CD4-positive, alpha-beta T cell treated with Interleukin-6 at 100 ng/mL for 8 hours (primary cell): ENCODE data around the gene CHST11.
A peak's percentile ranks its signal among the peaks of the same experiment; 100 is the strongest.

Experiments
- DNase-seq: peaks from one replicate; pipeline ENCODE4 v3.0.0-alpha.2; 2020; ENCODE audit warnings: mixed read lengths, low spot score

CHST11 gene

DNA sequence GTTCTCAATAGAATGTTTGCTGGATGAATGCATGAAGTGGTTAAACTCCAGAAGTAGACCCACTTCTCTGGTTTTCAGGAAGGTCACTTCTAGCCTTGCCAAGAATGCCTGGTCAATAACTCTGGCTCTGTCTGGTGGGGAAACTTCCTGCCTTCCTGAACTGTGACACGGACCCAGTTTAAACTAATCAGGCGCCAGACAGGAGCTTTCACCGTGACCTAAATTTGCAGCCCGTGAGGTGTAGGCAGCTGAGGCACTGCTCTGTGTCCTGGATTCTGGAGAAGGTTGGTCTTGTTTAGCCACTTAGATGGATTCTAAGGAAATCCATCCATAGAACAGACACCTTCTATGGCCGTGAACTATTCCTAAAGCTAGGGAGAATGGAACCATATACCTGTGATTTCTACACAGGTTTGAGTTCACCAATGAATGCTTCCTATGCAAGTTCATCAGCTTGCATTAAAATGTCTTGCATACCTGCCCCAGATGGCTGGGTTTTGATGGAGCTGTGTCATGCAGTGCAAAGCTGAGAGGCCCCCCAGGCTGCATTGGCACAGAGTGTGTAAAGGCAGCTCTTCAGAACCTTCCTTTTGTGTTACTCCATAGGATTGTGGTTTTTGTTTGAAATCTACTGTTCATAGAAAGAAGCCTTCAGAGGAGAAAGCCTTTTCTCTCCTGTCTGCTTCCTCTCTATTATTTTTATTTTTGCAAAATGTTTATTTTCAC is 4.4 kb downstream of the CHST11 start:
- no peak for DNase-seq

DNA sequence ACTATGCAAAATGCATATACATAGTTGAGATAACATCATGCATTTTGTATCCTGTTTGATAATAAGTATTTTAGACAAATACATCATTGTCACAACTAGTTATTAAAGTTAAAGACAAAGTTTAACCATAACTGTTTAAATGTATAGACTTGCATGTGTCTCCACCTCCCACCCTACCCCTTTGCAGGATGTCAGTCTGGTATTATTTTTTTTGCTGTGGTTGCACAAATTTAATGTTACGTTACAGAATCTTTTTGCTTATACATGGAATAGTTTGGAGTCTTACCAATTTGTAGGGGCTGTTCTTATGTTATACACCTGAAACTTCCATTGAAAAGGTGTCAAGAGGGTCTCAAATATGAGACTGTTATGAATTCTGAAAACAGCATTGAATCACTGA is 5.6 kb downstream of the CHST11 start:
- no peak for DNase-seq

DNA sequence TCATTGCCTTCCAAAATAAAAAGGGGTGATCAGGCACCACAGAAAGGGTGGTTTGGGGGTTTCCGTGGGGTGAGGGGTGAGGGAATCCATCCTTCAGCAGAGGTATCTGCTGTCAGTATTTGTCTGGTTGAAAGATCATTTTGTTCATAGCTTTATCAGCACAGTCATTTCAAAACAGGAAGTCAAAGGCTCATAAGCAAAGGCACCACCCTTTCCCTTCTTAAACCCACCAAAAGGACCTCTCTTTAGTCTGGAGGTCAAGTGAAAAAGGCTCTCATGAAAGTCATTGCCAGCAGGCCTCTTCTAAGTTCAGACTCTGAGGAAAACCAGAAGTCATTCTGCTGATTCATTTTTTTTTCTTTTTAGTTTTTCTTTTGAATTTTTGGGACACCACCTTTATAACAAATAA is 6.2 kb downstream of the CHST11 start:
- DNase-seq = peak; percentile 62

DNA sequence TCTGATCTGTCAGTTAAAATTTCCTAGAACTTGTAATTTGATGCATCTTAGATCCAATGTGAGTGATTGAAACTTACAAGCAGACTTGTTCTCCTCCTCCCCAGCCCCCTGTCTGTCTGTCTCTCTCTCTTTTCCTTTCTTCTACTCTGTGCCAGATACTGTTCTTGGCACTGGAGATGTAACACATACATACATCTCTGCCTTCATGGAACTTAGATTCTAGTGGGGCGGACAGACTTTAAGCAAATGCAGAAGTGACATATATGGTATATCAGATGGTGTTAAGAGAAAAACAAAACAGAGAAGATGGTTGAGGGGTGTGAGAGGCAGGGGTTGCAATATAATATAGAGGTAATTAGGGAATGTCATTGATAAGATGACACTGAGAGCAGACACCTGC is 6.6 kb downstream of the CHST11 start:
- no peak for DNase-seq

DNA sequence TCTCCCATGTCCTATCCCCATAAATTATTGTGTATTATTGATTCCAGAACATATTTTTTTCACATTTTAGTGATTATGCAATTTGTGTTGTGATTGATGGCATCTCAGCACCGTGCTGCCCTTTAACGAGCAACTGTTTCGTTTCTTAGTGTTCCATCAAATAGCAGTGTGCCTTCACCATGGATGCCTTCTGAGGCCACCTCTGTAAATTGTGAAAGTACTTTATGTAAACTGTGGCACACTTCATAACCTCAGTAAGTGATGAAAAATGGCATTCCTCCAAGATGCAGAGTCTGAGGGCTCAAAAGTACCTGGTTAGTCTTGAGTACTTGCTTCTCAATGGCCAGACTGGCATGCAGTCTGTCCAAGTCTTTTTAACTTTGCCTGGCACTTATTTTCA is 8.2 kb downstream of the CHST11 start:
- no peak for DNase-seq

DNA sequence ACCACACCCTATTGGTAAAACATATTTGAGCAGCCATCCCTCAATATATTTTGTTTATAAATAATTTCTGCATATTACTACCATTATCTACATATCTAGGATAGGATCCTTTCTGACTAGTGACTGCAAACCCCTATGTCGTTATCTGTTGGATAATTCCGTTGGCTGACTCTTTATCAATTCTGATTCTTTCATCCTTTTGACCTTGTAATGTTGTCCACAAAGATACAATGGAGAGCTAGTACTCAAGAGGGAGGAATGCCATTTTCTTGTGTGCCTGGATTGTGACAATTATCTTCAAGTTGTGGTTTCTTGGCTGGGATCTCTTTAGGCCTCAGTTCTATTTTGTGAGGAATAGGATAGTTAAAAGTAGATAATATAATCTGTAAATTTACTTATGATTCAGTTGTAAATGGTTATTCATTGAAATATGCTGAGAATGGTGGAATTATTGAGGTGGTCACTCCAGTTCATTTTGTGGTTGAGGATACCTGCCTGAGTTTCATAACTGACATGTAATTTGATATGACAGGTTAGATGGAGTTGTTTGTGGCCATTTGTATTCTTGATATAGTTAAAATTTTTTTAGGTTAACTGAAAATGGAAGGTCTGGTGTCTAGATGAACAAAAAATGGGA is 10.1 kb downstream of the CHST11 start:
- no peak for DNase-seq

DNA sequence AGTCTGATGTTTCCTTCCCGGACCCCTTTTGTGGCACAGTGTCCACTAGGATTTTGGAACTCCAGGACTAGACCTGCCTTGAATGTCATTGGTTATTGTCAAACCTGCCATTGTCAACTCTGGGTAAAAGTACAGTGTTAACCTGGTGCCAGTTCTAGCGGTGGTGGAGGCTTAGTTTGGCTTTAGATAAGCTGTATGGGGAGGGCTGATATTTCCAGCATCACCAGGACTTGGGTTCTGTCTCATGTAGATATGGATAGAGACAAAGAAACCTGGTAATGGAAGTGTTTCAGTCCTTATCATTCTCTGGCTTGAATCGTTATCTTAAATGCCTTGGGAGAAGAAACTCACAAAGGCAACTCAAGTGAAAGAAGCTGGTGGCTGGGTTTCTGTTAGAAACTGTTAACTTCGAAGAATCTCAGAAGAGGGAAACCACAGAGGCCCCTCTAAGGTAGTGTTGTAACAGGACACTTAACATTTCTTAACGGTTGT is 10.6 kb downstream of the CHST11 start:
- DNase-seq = no peak

DNA sequence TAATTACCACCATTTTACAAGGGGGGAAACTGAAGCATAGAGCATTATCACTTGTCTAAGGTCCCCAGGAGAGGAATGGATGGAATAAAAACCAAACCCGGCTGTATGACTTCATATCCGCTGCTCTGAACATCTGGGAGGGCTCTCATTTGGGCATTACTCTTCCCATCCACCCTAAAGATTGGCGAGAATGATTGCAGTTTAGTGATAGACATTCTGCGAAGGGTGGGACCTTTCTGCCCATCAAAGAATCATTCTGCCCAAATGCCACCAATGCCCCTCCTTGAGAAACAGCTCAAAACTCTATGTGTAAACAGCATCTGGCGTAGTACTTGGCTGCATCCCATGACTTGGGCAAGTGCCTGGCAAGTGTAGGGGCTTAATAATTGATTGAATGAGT is 11.6 kb downstream of the CHST11 start:
- DNase-seq = no peak

DNA sequence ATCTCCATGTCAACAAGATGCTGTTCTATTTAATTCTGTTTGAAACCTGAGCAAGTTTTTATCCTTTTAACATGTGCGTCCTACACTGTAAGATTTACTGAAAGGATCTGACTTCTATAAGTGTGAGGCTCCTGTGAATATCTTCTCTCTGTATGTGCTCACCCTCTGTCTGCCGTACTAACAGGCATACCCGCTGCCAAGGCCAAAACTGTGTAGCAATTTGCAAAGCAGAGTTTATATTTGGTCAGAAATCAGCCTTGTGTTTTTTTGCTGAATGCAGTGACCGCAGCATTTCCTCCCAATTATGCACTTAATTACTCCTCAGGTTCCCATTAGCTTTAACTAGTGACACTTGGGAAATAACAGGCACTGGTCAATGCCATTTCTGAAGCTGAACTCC is 12.3 kb downstream of the CHST11 start:
- DNase-seq = no peak

DNA sequence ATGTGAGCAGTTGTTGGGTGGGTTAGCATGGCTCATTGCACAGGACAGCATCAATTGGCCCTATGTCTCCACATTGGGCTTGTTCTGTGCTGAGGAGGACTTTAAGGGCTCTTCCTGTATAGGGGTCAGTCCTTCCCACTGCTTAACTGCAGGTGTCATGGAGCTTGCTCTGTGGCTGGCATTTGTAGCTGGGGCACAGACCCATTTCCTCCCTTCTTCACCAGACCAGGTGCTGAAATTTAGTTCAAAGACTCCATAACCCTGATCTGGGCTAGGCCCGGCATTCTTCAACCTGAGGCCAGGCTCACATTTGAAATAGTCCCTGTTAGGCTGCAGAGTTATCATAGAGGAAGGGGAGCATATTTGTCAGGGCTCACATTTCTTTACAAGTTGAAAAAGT is 12.8 kb downstream of the CHST11 start:
- DNase-seq = no peak

DNA sequence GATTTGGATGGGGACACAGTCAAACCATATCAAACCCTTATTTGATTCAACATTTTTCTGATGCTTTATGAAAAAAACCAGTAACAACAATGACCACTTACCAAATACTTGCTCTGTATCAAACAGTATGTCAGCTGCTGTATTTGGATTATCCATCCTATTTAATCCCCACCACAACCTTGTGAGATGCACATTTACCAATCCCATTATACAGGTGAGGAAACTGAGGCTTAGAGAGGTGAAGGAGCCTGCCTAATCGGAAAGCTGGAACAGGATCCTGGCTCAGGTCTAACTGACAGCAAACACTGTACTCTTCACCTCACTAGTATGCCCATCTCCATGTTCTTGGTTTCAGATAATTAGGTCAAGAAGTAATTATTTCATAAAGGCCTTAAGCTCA is 13.8 kb downstream of the CHST11 start:
- no peak for DNase-seq

DNA sequence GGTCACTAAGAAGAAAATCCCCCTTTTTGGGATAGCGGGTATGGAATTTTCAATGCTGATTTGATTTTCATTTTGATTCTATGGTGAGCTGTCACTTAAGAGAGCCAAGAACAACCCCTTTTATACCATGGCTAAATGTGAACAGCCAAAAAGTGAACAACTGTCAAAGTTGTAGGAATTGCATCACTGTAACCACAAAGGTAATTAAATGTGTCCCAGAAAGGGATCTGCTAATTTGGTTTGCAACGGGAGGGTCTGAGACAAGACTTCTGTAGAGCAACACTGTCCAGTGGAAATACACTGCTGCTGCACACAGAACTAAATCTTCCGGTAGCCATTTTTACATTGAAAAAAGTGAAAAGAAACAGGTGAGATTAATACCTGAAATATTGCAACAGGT is 14.6 kb downstream of the CHST11 start:
- DNase-seq = no peak

DNA sequence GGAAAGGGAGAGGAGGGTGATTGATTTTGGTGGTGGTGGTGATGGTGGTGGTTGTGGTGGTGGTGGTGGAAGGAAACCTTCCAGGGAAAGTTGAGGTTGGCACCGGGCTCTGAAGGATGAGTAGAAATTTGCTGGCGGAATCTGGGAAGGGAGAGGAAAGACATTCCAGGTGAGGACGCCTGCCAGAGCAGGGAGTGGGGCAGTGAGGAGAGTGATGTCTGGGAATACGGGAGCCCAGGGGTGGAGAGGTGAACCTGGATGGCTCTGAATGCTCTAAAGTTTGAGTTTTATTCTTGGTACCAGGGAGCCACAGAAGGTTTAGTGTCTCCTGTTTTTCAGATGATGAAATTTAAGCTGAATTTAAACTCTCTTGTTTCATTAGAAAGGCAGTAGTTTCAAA is 16.0 kb downstream of the CHST11 start:
- no peak for DNase-seq

DNA sequence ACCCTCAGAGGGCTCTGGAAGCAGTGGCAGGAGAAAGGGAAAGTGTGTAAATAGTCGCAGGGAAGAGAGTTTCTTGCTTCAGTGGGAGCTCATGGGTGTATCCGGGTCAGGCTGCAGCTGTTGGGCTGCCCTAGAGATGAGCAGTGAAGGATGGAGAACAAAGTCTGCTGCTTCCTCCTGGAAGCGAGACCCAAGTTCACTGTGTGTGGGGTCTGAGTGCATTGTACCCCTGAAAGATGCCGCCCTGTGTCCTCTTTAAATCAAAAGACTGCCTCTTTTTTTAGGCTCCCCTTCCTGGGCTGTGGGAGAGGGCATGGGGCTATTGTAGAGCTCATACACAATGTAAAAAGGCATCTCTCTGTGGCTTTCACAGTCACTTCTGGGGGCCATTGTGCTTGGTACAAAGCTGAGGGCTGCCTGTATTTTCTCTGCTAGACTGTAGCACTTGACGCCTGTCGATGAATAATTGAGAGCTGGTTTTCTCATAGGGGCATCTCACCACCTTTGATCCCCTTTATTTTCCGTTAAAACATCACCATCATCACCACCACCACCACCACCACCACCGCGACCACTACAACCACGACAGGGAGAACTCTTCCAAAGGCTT is 16.7 kb downstream of the CHST11 start:
- no peak for DNase-seq

DNA sequence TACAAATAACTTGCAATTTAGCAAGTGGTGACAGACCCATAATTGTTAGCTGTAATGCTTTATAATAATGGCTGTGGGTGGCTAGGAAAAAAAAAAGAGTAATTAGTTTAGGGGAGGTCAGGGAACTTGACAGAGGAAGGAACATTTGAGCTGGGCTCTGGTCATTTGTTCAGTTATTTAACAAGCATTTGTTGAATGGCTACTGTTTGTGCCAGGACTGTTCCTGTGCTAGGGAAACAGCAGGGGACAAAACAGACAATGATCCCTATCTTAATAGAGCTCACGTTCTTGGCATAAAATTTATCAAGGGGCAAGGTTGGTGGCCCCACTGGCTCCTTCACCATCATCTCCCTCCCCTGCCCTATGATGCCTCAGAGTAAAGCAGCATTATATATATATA is 18.5 kb downstream of the CHST11 start:
- DNase-seq = no peak

DNA sequence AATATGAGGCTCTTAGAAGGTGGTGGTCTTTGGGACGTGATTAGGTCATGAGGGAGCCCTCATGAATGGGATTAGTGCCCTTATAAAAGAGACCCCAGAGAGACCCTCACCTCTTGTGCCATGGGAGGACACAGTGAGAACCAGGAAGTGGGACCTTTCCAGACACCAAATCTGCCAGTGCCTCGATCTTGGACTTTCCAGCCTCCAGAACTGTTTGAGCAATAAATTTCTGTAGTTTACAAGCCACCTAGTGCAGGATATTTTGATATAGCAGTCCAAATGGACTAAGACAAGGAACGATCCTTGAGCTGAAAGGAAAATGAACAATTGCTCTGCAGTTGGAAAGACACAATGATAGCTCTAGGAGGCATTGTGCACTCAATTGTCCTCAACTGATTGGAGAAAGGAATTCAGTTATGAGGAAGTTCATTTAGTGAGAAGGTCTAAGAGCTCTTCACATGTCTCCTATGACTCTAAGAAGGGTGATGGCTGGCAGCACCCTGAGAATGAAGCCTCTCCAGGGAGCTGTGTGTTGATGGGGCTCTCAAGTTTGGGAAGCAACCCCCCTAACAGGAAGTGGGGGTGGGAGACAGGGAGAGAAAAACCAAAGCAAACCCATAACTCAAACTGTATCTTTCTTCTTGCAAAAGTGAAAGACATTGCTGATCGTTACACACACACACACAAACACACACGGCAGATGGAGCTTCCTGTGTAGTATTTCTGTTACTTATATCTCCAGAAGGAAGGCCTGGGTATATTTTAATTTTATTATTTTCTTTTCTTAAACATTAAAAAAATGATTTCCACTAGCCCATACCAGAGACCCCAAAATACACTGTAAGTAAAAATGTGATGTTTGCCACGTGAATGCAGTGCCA is 21.0 kb downstream of the CHST11 start:
- DNase-seq = no peak

DNA sequence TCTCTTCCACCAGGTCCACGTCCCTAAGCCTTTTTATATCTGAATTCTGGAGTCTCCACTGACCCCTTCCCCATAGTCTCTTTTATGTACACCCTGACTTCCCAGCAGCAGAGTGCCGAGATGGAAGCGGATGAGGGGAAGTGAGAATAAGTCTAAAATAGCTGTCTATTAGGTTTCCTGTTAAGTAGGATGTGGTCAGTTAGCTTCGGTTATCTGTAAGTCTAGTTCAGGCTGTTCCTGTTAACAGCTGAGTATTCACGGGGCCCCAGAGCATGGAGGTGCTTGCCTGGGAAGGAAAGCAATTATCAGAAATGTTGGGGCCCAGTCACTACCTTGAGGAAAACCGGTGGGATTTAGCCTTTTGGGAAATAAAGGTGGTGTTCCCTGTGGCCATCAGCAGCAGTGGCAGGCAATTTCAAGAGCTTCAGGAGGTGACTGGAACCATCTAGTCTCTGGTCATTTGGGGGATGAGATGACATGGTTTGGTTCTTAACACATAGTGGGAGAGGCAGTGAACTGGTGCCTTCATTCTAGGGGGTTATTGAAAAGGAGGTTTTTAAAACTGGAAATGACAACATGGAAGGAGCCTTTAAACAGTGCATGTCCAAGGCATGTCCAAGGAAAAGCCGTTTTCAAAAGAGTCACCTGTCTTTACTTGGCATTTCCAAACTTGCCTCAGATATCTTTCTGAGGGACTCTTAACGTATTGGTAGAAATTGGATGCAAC is 21.8 kb downstream of the CHST11 start:
- DNase-seq = peak; percentile 57

DNA sequence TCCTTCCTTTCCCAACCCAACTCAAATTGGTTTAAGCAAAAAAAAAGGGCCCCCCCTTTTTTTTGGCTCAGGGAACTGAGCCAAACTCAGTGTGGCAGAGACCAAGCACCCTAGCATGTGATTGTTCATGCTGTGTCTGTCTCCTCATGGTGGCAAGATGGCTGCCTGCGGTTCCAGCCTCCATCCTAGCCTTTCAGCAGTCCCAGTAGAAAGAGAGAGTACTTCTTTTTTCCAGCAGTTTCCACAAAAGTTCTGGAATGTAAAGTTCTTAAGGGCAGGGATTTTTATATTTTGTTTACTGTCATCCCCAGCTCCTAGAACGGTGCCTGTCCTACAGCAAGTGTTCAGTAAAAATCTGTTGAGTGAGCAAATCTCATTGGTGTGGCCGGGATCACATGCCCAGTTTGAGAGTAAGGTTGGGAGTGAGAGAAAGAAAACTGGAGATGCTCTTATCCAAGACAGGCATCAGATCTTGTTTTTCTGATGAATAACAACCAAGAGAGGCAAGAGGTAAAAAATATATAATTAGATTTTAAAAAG is 22.4 kb downstream of the CHST11 start:
- no peak for DNase-seq

DNA sequence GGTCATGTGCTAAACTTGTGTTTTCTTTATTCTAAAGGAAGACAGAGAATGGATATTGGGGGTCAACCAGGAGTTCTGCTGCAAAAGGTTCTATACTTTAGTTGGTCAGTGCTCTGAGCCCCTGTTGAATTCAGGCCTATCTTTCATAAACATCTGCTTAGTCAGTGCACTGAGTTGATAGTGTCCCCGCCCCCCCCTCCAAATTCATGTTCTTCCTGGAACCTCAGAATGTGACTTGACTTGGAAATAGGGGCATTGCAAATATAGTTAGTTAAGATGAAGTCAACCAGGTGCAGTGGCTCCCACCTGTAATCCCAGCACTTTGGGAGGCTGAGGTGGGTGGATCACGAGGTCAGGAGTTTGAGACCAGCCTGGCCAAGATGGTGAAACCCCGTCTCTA is 23.3 kb downstream of the CHST11 start:
- DNase-seq = no peak

DNA sequence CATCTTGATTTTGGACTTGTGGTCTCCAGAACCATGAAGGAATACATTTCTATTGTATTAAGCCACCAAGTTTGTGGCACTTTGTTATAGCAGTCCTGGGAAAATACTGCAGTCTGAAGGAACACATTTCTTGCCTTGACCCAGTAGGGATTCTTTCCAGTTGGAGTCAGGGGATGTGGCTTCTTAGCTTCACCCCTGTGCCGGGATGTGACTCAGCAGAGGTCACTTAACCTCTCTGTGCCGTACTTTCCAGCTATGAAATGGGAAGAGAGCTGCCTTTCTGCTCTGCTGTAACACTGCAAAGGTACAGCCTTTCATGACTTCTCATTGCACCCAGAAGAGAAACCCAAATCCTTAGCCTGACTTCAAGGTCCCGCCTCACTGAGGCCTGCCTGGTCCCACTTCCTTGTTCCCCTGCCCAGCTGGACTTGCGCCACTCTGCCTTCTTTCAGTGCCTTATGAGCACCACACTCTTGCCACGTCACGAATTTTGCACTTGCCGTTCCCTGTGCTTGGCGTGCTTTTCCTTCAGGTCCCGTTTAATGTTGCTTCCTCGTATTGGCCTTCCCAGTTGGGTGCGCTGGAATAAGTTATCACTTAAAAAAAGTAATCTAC is 24.2 kb downstream of the CHST11 start:
- no peak for DNase-seq

DNA sequence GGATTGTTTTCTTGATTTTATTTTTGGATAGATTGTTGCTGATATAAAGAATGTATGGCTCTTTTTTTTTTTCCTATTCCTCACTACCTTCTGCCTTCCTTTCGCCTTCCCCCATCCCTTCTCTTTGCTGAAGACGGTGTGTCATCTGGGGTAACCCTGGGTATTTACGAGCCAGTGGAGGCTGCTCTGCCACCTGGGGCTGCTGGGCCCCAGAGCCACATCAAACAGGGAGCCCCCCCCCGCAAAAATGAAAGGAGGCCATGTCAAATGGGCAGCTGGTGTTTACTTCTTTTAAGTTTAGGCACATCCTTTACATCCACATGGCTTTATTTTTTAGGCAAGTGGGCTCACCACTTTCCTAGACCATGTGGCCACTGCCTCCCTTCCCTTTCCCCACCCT is 25.4 kb downstream of the CHST11 start:
- peak; percentile 53 for DNase-seq
